Measurements from ENCODE around the gene PPP2R1A.

GRCh38 chr19:52190487-52191293 is 838 bp downstream of the PPP2R1A start:
- no peak for TF ChIP-seq CTCF (IDR thresholded peaks at IDR 0.05)
- no peak for TF ChIP-seq KDM5A (IDR thresholded peaks at IDR 0.05)
- TF ChIP-seq NR3C1 (IDR thresholded peaks at IDR 0.05) = no peak
- TF ChIP-seq MAZ (IDR thresholded peaks at IDR 0.05; ENCODE audit: borderline replicate concordance, low read depth, low read length) = no peak

Measured in A549 (cell line).